Suppressor macrophage treated with lipopolysaccharide for 1 hour (primary cell): ENCODE results near the gene GIMAP5.
"Not testable (repeated sequence)": the region's sequence is repeated elsewhere in the genome, so short reads cannot be mapped to it uniquely, and the experiment has no call there.

Source experiments
- DNase-seq, 3 donors: peaks; one replicate each; pipeline ENCODE4 v3.0.0-alpha.2; 2020 to 2022

GIMAP5 gene

GRCh38 chr7:150735596-150736358, 1.4 kb upstream of the GIMAP5 start:
- no peak for DNase-seq

- DNase-seq, result no peak
These were observed 354 bp upstream of the GIMAP5 start for GRCh38 chr7:150736864-150737263.

GRCh38 chr7:150738092-150738491, 874 bp downstream of the GIMAP5 start:
- no peak for DNase-seq

GRCh38 chr7:150738591-150739001, 1.4 kb downstream of the GIMAP5 start:
- no peak for DNase-seq

- DNase-seq, result no peak
These were observed 1.8 kb downstream of the GIMAP5 start for GRCh38 chr7:150739033-150739432.

- peak; percentile 83 to 92 (median 92) for DNase-seq
These were observed 2.8 kb downstream of the GIMAP5 start for GRCh38 chr7:150740053-150740452.

GRCh38 chr7:150742286-150742968, 5.2 kb downstream of the GIMAP5 start:
- no peak for DNase-seq

GRCh38 chr7:150744041-150744656, 6.9 kb downstream of the GIMAP5 start:
- no peak for DNase-seq

GRCh38 chr7:150745086-150745485, 7.9 kb downstream of the GIMAP5 start:
- DNase-seq, result no peak

- DNase-seq, result no peak
These were observed 8.7 kb downstream of the GIMAP5 start for GRCh38 chr7:150745876-150746275.

GRCh38 chr7:150746921-150747320, 9.7 kb downstream of the GIMAP5 start:
- no peak for DNase-seq

- peak; percentile 59 to 78 (median 65) for DNase-seq
These were observed 11.2 kb downstream of the GIMAP5 start for GRCh38 chr7:150748376-150748775.

- DNase-seq, result no peak
These were observed 14.5 kb downstream of the GIMAP5 start for GRCh38 chr7:150751702-150752101.

- peak in 2 of 3 donors; percentile 41 to 48 for DNase-seq
These were observed 16.0 kb downstream of the GIMAP5 start for GRCh38 chr7:150753239-150753638.

GRCh38 chr7:150753826-150754603, 16.8 kb downstream of the GIMAP5 start:
- DNase-seq, result peak; percentile 72 to 96 (median 91)

GRCh38 chr7:150754951-150755350, 17.7 kb downstream of the GIMAP5 start:
- DNase-seq, result peak in 1 of 3 donors; percentile 38

- DNase-seq, result peak; percentile 75 to 82 (median 78)
These were observed 18.4 kb downstream of the GIMAP5 start for GRCh38 chr7:150755473-150756099.

GRCh38 chr7:150756166-150756565, 18.9 kb downstream of the GIMAP5 start:
- DNase-seq, result no peak

GRCh38 chr7:150756858-150757257, 19.6 kb downstream of the GIMAP5 start:
- DNase-seq, result peak; percentile 62 to 76 (median 65)

- DNase-seq, result no peak
These were observed 22.3 kb downstream of the GIMAP5 start for GRCh38 chr7:150759479-150759878.

GRCh38 chr7:150766334-150766709, 29.1 kb downstream of the GIMAP5 start:
- no peak for DNase-seq

- no peak for DNase-seq
These were observed 32.5 kb downstream of the GIMAP5 start for GRCh38 chr7:150769768-150770167.

GRCh38 chr7:150774131-150774530, 36.9 kb downstream of the GIMAP5 start:
- DNase-seq, result not testable (repeated sequence)
